OCI-LY3 (cell line): ENCODE results near the gene TTC9B.

Experiments
- H2AFZ ChIP-seq: fragments of 200-600, 300-600 bp; shearing (Covaris generic); 2 replicates; pipeline ENCODE4 v1.6.0; 2014; ENCODE audit warnings: antibody characterized with exemption, low read depth, low read length
- H3K27ac ChIP-seq: fragments of 200-600, 300-600 bp; sonication (generic); 2 replicates; pipeline ENCODE4 v1.5.1; 2014; ENCODE audit warnings: mild to moderate bottlenecking, low read length, moderate library complexity, mixed read lengths
- H3K27me3 ChIP-seq: fragments of 200-600, 300-600 bp; sonication (generic); 2 replicates; pipeline ENCODE4 v1.6.1; 2014; ENCODE audit warnings: low read depth, low read length, mixed read lengths
- H3K36me3 ChIP-seq: fragments of 200-600, 300-600 bp; sonication (generic); replicated peaks from 2 replicates; pipeline ENCODE3; 2014; ENCODE audit warnings: low read depth, low read length, mixed read lengths
- H3K4me1 ChIP-seq: fragments of 300-600, 200-600 bp; sonication (generic); 2 replicates; pipeline ENCODE4 v1.6.1; 2014; ENCODE audit warnings: low read length, mixed read lengths
- H3K4me2 ChIP-seq: fragments of 200-600, 300-600 bp; sonication (generic); 2 replicates; pipeline ENCODE4 v1.6.1; 2014; ENCODE audit warnings: low read length, mixed read lengths
- H3K4me3 ChIP-seq: fragments of 300-600, 200-600 bp; sonication (generic); 2 replicates; pipeline ENCODE4 v1.5.1; 2014; ENCODE audit warnings: antibody characterized with exemption, mild to moderate bottlenecking, low read length, moderate library complexity
- H3K79me2 ChIP-seq: fragments of 300-600, 200-600 bp; shearing (Covaris generic); 2 replicates; pipeline ENCODE4 v1.6.1; 2014; ENCODE audit warnings: mild to moderate bottlenecking, low read length, mixed read lengths
- H3K9ac ChIP-seq: fragments of 300-600, 200-600 bp; shearing (Covaris generic); 2 replicates; pipeline ENCODE4 v1.6.0; 2014; ENCODE audit warnings: mild to moderate bottlenecking, low read length, moderate library complexity
- H3K9me3 ChIP-seq: fragments of 200-600, 300-600 bp; shearing (Covaris generic); 2 replicates; pipeline ENCODE4 v1.6.1; 2014; ENCODE audit warnings: low read length, mixed read lengths; ENCODE audit not compliant: insufficient read depth
- H4K20me1 ChIP-seq: fragments of 200-600, 300-600 bp; sonication (generic); 2 replicates; pipeline ENCODE4 v1.6.1; 2016; ENCODE audit warnings: low read length, mixed read lengths; ENCODE audit not compliant: insufficient read depth
- CTCF ChIP-seq: fragments of 200-600, 300-600 bp; sonication (generic); IDR thresholded peaks from 2 replicates; pipeline ENCODE4 v1.5.1; 2014; ENCODE audit warnings: antibody characterized with exemption, low read length, low read depth
- EZH2phosphoT487 ChIP-seq: fragments of 200-600 bp; shearing (Covaris generic); IDR thresholded peaks from 2 replicates; pipeline ENCODE4 v1.6.1; 2018; ENCODE audit warnings: antibody characterized with exemption, mixed run types, low read depth

Gene TTC9B

GRCh38 chr19:40252395-40252794 lies 34.2 kb upstream of the TTC9B start:
- Histone ChIP-seq H4K20me1 (peaks cover 40% of the 10 kb centered on the region), H3K79me2 (peaks cover 4% of the 10 kb centered on the region), H3K36me3 (peaks cover 29% of the 10 kb centered on the region)

GRCh38 chr19:40251991-40252390 lies 33.8 kb upstream of the TTC9B start:
- H2AFZ ChIP-seq: no peak overlapping the region
- no peak overlapping the region for H3K9ac ChIP-seq
- H3K9me3 ChIP-seq: no peaks in the 10 kb centered on the region
- no peak overlapping the region for H3K4me2 ChIP-seq
- TF ChIP-seq CTCF: no peak
- no peak for TF ChIP-seq EZH2phosphoT487
- H4K20me1 ChIP-seq: peaks cover 37% of the 10 kb centered on the region
- H3K27me3 ChIP-seq: no peaks in the 10 kb centered on the region
- no peak overlapping the region for H3K4me3 ChIP-seq
- H3K4me1 ChIP-seq: no peaks in the 10 kb centered on the region
- H3K36me3 ChIP-seq: peaks cover 29% of the 10 kb centered on the region
- H3K79me2 ChIP-seq: no peaks in the 10 kb centered on the region
- no peak overlapping the region for H3K27ac ChIP-seq

More at GRCh38 chr19:40252395-40252794, 34.2 kb upstream of the TTC9B start:
- Histone ChIP-seq H3K4me3 (no peak overlapping the region), H3K9me3 (no peaks in the 10 kb centered on the region), H2AFZ (no peak overlapping the region), H3K27me3 (no peaks in the 10 kb centered on the region), H3K4me1 (no peaks in the 10 kb centered on the region), H3K9ac (no peak overlapping the region), H3K4me2 (no peak overlapping the region), H3K27ac (no peak overlapping the region)
- TF ChIP-seq EZH2phosphoT487 (no peak), CTCF (no peak)

- Histone ChIP-seq H3K27me3 (no peaks in the 10 kb centered on the region), H3K9me3 (no peaks in the 10 kb centered on the region), H3K79me2 (no peaks in the 10 kb centered on the region), H3K9ac (no peak overlapping the region), H3K36me3 (peaks cover 22% of the 10 kb centered on the region), H3K27ac (no peak overlapping the region), H4K20me1 (peaks cover 30% of the 10 kb centered on the region), H3K4me3 (no peak overlapping the region), H3K4me1 (no peaks in the 10 kb centered on the region), H3K4me2 (no peak overlapping the region), H2AFZ (no peak overlapping the region)
- TF ChIP-seq CTCF (no peak), EZH2phosphoT487 (no peak)
Measured at GRCh38 chr19:40251244-40251643, 33.1 kb upstream of the TTC9B start.

GRCh38 chr19:40249781-40250180 lies 31.6 kb upstream of the TTC9B start:
- Histone ChIP-seq H3K4me3 (no peak overlapping the region), H3K9me3 (no peaks in the 10 kb centered on the region), H3K27ac (no peak overlapping the region), H3K4me1 (no peaks in the 10 kb centered on the region), H3K36me3 (peaks cover 7% of the 10 kb centered on the region), H3K4me2 (no peak overlapping the region), H3K79me2 (no peaks in the 10 kb centered on the region), H3K27me3 (no peaks in the 10 kb centered on the region), H3K9ac (no peak overlapping the region), H4K20me1 (peaks cover 30% of the 10 kb centered on the region), H2AFZ (no peak overlapping the region)
- TF ChIP-seq EZH2phosphoT487 (no peak), CTCF (no peak)
